Activated CD8-positive, alpha-beta T cell treated with anti-CD3 and anti-CD28 coated beads for 36 hours (primary cell): ENCODE data around the gene SMCO1. TPM values are rescaled to one million over a fixed set of nuclear protein-coding genes. Genes with fewer than 3 reads are reported as not detected.

Experiments
- ATAC-seq: fragments of 200-7000 bp; cut with Tn5 transposase; one replicate; pipeline ENCODE4 v1.10.0; 2021; ENCODE audit warnings: mild to moderate bottlenecking, moderate library complexity
- CTCF ChIA-PET: fragments of 350-600 bp; sonication (Branson Sonifier 250); formaldehyde crosslinking; loops from one replicate; lab custom pipeline; 2021; ENCODE audit warnings: antibody characterized with exemption; lab: Charles Lee
- POLR2A ChIA-PET: fragments of 350-600 bp; sonication (Branson Sonifier 250); formaldehyde crosslinking; loops from one replicate; lab custom pipeline; 2021; ENCODE audit warnings: antibody characterized with exemption; lab: Charles Lee
- DNase-seq: peaks from one replicate; pipeline ENCODE4 v3.0.0-alpha.2; 2020
- H3K27ac Mint-ChIP-seq: one replicate; pipeline ENCODE4 v1.8.0; 2021; ENCODE audit warnings: mild to moderate bottlenecking, mixed read lengths
- H3K27me3 Mint-ChIP-seq: one replicate; pipeline ENCODE4 v1.8.0; 2021; ENCODE audit warnings: mixed read lengths
- H3K36me3 Mint-ChIP-seq: one replicate; pipeline ENCODE4 v1.8.0; 2021; ENCODE audit warnings: low read depth, mixed read lengths
- H3K4me1 Mint-ChIP-seq: one replicate; pipeline ENCODE4 v1.8.0; 2021; ENCODE audit warnings: low read depth, mixed read lengths
- H3K4me3 Mint-ChIP-seq: one replicate; pipeline ENCODE4 v1.8.0; 2021; ENCODE audit warnings: mild to moderate bottlenecking, moderate library complexity, mixed read lengths
- H3K9me3 Mint-ChIP-seq: one replicate; pipeline ENCODE4 v1.8.0; 2021; ENCODE audit warnings: mixed read lengths
- intact Hi-C: fragments of 100-400 bp; cut with micrococcal nuclease; formaldehyde crosslinking; loops from one replicate; pipeline ENCODE4 v1.10.0; 2022
- total RNA-seq, 2 experiments: library from RNA; stranded (reverse); gene quantifications; one replicate each; pipeline ENCODE4 v1.2.3, GENCODE V29; 2021
- TF ChIP-seq, protein P1 (sequence below): fragments of 200-600 bp; IDR thresholded peaks from one replicate; pipeline ENCODE4 v1.8.0; 2022; ENCODE audit warnings: antibody characterized with exemption, mild to moderate bottlenecking

The SMCO1 gene
- total RNA-seq, 2 experiments from 2014 or later, result not detected

DNA sequence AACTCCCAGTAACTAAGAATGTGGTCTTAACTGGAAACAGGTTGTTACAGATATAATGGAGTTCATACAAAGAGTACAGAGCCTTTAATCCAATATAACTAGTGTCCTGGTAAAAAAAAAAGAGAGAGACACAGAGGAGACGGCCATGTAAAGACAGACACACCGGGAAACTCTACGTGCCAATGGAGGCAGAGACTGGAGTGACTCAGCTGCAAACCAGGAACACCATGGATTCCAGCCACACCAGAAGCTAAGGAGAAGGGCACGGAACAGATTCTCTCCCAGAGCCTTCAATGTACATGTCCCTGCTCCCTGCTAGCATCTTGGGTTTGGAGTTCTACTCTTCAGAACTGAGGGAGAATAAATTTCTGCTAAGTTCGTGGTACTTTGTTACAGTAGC is 16.1 kb downstream of the SMCO1 start:
- peaks cover 49% of the 10 kb centered on the region for H3K36me3 Mint-ChIP-seq
- DNase-seq (no peak), ATAC-seq (no peak)
- intact Hi-C loops, result no loop called here
- CTCF ChIA-PET, result no interaction called here
- POLR2A ChIA-PET, result interaction anchor here (1.2 kb wide), 1 partner anchor 9 kb away, joined by 3 read pairs; no protein-coding TSS in a partner anchor
- peaks cover 33% of the 10 kb centered on the region for H3K4me1 Mint-ChIP-seq
- peak overlapping the region; percentile 100 for H3K4me3 Mint-ChIP-seq
- TF ChIP-seq, protein P1, sequence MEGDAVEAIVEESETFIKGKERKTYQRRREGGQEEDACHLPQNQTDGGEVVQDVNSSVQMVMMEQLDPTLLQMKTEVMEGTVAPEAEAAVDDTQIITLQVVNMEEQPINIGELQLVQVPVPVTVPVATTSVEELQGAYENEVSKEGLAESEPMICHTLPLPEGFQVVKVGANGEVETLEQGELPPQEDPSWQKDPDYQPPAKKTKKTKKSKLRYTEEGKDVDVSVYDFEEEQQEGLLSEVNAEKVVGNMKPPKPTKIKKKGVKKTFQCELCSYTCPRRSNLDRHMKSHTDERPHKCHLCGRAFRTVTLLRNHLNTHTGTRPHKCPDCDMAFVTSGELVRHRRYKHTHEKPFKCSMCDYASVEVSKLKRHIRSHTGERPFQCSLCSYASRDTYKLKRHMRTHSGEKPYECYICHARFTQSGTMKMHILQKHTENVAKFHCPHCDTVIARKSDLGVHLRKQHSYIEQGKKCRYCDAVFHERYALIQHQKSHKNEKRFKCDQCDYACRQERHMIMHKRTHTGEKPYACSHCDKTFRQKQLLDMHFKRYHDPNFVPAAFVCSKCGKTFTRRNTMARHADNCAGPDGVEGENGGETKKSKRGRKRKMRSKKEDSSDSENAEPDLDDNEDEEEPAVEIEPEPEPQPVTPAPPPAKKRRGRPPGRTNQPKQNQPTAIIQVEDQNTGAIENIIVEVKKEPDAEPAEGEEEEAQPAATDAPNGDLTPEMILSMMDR, result no peak
- H3K9me3 Mint-ChIP-seq, result no peaks in the 10 kb centered on the region
- no peaks in the 10 kb centered on the region for H3K27me3 Mint-ChIP-seq
- H3K27ac Mint-ChIP-seq, result no peak overlapping the region

DNA sequence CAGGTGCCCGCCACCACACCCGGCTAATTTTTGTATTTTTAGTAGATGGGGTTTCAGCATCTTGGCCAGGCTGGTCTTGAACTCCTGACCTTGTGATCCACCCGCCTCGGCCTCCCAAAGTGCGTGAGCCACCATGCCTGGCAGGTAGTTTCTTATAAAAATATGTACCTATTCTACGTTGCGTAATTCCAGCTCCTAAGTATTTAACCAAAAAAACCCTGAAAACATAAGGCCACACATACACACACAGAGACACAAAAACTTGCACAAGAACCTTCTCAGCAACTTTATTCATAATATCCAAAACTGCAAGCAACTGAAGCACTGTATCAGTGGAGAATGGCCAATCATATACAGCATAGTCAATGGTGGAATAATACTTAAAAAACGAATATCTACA is 16.8 kb downstream of the SMCO1 start:
- no peak for ATAC-seq

DNA sequence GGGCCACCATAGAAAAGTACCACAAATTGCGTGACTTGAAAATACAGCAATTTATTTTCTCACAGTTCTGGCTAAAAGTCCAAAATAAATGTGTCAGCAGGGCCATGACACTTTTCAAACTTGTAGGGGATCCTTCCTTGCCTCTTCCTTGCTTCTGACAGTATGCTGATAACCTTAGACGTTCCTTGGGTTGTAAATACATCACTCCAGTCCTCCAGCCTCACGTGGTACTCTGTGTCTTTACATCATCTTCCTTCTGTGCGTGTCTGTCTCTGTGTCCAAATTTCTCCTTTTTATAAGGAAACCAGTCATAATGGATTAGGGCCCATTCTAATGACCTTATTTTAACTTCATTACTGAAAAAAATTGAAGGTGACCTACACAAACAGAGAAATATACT is 19.0 kb downstream of the SMCO1 start:
- POLR2A ChIA-PET, result no interaction called here

More for the DNA sequence above, 16.8 kb downstream of the SMCO1 start:
- TF ChIP-seq, protein P1, result no peak
- ChIA-PET CTCF (interaction anchor here (1.0 kb wide), 1 partner anchor 12 kb away, joined by 4 read pairs; no protein-coding TSS in a partner anchor), POLR2A (interaction anchor here (1.2 kb wide), 1 partner anchor 8 kb away, joined by 3 read pairs; no protein-coding TSS in a partner anchor)
- Mint-ChIP-seq H3K27ac (no peak overlapping the region), H3K27me3 (no peaks in the 10 kb centered on the region), H3K4me1 (peaks cover 30% of the 10 kb centered on the region), H3K36me3 (peaks cover 49% of the 10 kb centered on the region), H3K4me3 (no peak overlapping the region), H3K9me3 (no peaks in the 10 kb centered on the region)
- intact Hi-C loops, result no loop called here
- DNase-seq, result no peak

DNA sequence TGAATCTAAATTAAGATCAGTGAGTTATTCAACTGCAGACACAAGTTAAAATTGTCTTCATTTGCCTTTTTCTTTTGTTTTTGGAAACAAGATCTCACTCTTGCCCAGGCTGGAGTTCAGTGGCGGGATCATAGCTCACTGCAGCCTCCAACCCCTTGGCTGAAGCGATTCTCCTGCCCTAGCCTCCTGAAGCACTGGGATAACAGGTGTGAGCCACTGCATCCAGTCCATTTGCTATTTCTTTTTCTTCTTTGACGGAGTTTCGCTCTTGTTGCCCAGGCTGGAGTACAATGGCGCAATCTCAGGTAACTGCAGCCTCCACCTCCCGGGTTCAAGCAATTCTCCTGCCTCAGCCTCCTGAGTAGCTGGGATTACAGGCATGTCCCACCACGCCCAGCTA is 21.9 kb downstream of the SMCO1 start:
- ATAC-seq, result no peak
- TF ChIP-seq, protein P1, result no peak
- ChIA-PET CTCF (interaction anchor here (2.1 to 2.9 kb wide), 2 partner anchors 29 to 35 kb away, joined by 7 to 9 read pairs; no protein-coding TSS in a partner anchor), POLR2A (interaction anchor here (0.7 kb wide), 1 partner anchor 51 kb away, joined by 3 read pairs; no protein-coding TSS in a partner anchor)
- Mint-ChIP-seq H3K9me3 (no peaks in the 10 kb centered on the region), H3K27me3 (no peaks in the 10 kb centered on the region), H3K36me3 (peaks cover 26% of the 10 kb centered on the region), H3K4me3 (no peak overlapping the region), H3K27ac (no peak overlapping the region), H3K4me1 (peaks cover 24% of the 10 kb centered on the region)
- no peak for DNase-seq
- intact Hi-C loops, result no loop called here

More for the DNA sequence above, 19.0 kb downstream of the SMCO1 start:
- Mint-ChIP-seq H3K4me3 (no peak overlapping the region), H3K9me3 (no peaks in the 10 kb centered on the region), H3K27ac (no peak overlapping the region), H3K4me1 (peaks cover 37% of the 10 kb centered on the region), H3K36me3 (peaks cover 50% of the 10 kb centered on the region), H3K27me3 (no peaks in the 10 kb centered on the region)
- TF ChIP-seq, protein P1, result no peak
- CTCF ChIA-PET, result no interaction called here
- intact Hi-C loops, result no loop called here
- DNase-seq (no peak), ATAC-seq (no peak)

DNA sequence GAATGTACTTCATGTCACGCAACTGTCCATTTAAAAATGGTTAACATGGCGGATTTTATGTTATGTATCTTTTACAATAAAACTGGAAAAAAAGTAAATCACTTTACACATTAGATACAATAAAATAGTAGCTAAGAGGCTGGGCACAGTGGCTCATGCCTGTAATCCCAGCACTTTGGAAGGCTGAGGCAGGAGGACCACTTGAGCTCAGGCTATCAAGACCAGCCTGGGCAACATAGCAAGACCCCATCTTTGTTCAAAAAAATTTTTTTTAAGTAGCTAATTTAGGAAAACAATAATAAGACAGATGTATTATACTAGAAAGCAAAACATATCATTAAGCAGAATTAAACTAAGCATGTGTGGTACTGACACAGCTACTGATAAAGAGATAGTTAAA is 23.1 kb downstream of the SMCO1 start:
- Mint-ChIP-seq H3K4me1 (peaks cover 19% of the 10 kb centered on the region), H3K27ac (no peak overlapping the region), H3K9me3 (no peaks in the 10 kb centered on the region), H3K36me3 (peaks cover 26% of the 10 kb centered on the region), H3K27me3 (no peaks in the 10 kb centered on the region), H3K4me3 (no peak overlapping the region)
- intact Hi-C loops, result no loop called here
- DNase-seq (no peak), ATAC-seq (no peak)
- ChIA-PET POLR2A (no interaction called here), CTCF (interaction anchor here (2.1 to 2.9 kb wide), 2 partner anchors 31 to 37 kb away, joined by 7 to 9 read pairs; no protein-coding TSS in a partner anchor)
- TF ChIP-seq, protein P1, result no peak
